NCI-H446 treated with DMSO at 0.1 percent for 48 hours (cell line): Measurements from ENCODE around the gene S100A9.
"Not testable (repeated sequence)": the region's sequence is repeated elsewhere in the genome, so short reads cannot be mapped to it uniquely, and the experiment has no call there.

Source experiments
- DNase-seq: peaks from one replicate; lab custom pipeline; 2025; lab: John Stamatoyannopoulos, UW

Gene S100A9

GRCh38 chr1:153345187-153346076 lies 12.2 kb upstream of the S100A9 start:
- DNase-seq, result no peak

DNA sequence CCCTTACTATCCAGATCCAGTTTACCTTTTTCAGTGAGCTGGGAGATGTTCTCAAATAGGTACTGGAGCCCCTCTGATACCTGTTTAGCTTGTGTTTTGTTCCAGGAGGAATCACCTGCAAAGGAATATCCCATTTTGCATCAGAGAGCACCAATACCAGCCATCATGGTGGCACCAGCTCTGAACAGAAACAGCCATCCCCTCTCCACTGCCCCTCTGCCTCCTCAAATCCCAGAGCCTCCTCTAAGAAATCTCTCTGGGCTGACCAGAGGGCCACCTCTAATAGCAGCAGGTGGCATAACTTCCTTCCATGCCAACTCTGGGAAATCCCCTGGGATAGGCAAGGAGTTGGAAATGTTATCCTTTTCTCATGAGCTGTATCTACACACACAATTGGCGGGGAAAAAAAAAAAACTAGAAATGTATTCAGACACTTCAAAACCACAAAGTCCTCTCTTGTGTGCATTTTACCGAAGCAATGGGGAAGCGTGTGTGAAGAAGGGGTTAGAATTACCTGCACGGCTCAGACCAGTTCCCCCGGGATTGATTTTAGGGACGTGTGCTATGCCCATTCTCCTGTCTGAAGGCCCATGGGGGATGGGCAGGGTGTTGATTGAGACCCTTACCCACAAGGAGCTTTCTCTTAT lies 11.5 kb upstream of the S100A9 start:
- DNase-seq, result no peak

- not testable (repeated sequence) for DNase-seq
These were observed 10.6 kb upstream of the S100A9 start for GRCh38 chr1:153347049-153347448.

- DNase-seq, result no peak
These were observed 9.8 kb upstream of the S100A9 start for GRCh38 chr1:153347856-153348255.

DNA sequence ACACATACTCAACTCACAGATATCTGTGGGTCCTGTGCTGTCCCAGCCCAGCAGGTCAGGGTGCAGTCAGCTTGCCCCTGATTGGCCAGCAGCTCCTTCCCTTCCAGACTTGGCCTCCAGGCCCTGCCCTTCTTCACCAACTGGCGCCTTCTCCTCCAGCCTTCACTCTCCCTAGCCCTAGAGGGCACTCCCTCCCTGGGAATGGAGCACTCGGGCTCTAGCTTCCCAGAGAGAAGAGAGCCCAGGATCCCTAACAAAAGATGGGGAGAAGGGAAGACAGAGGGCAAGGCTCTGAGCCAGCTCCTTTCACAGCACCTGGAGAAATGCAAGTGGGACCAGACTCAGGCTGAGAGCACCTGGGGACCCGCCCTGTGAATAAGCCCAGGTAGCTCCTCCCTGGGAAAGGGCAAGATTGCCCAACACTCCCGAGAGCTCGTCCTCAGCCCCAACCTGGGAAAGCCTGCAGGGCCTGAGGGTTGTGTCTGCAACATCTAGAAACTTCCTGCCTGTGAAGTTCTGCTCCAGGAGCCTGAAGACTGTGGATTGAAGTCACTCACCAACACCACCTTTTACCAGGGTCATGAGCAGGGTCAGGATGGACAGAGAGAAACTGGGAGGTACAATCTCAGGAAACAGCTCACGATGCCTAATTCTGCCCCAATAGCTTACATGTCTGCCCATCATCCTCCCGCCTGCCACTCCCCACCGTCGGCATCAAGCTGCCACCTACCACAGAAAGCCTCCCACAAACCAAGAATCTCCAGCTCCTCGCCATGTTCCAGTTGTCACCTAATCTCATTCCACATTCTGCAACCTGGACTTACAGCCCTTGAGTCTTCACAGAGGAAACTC lies 8.9 kb upstream of the S100A9 start, which contains the start of gene PGLYRP4:
Gene PGLYRP4 (minus strand): TSS at position 331 of the 852 bp plus-strand sequence. CDS start 909 bp downstream, outside the sequence.
- no peak for DNase-seq

GRCh38 chr1:153349363-153350320 lies 8.0 kb upstream of the S100A9 start:
- no peak for DNase-seq

- DNase-seq, result no peak
These were observed 7.2 kb upstream of the S100A9 start for GRCh38 chr1:153350321-153350957.

GRCh38 chr1:153352523-153352922 lies 5.1 kb upstream of the S100A9 start:
- DNase-seq, result peak; percentile 36

DNA sequence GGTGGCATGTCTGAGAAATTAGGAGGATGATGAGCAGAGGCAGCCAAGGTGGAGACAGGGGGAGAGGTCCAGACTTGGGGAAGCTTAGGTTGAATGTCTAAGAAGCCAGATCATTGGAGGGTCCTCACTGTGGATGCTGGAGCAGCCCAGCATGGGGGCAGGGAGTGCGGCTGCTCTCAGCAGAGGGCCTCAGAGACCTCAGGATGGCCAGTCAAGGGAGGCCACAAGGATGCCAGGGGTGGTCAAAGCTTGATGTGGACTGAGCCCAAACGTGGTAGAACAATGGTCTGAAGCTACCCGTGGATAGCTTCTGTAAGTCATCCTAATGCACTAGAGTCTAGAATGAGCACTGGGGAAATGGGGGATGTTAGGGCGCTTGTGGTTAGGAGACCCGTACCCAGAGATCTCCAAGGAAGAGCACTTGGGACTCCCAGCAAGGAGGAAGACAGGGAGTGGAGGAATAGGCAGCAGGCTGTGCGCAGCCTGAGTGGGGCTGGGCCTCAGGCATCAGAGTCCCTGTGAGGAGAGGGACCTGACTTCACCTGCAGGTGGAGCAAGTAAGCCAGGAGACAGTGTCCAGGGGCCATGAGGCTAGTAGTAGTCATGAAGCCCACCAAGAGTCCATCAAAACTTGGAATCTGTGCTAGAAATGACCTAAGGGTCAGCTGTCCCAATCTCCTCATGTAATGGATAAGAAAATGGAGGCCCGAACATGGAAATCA lies 4.3 kb upstream of the S100A9 start:
- no peak for DNase-seq

GRCh38 chr1:153354515-153355193 lies 3.0 kb upstream of the S100A9 start:
- DNase-seq, result no peak

GRCh38 chr1:153355445-153356071 lies 2.1 kb upstream of the S100A9 start:
- DNase-seq, result peak; percentile 22

GRCh38 chr1:153356392-153357075 lies 1.1 kb upstream of the S100A9 start:
- DNase-seq, result no peak

GRCh38 chr1:153357076-153357852 lies 390 bp upstream of the S100A9 start:
- no peak for DNase-seq

DNA sequence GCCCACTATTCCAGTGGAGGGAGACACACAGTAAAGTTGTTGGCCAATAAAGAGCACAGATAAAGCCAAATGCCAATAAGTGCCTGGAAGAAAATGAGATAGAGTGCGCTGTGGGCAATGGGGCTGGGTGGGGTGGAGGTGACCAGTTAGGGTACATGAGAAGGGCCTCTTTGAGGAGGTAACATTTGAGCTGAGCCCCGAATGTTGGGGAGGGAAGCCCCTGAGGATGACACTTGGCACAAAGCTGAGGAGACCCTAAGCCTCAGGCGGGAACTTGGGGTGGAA lies 979 bp downstream of the S100A9 start:
- no peak for DNase-seq

GRCh38 chr1:153359241-153359640 lies 1.6 kb downstream of the S100A9 start:
- no peak for DNase-seq

GRCh38 chr1:153360190-153360589 lies 2.5 kb downstream of the S100A9 start:
- no peak for DNase-seq

- no peak for DNase-seq
These were observed 3.2 kb downstream of the S100A9 start for GRCh38 chr1:153360592-153361479.
